ENCODE measurements around the gene FOXP1.

Gene FOXP1

GRCh38 chr3:71110385-71111222, 472.9 kb downstream of the FOXP1 start:
- DNase-seq, result no peak

DNA sequence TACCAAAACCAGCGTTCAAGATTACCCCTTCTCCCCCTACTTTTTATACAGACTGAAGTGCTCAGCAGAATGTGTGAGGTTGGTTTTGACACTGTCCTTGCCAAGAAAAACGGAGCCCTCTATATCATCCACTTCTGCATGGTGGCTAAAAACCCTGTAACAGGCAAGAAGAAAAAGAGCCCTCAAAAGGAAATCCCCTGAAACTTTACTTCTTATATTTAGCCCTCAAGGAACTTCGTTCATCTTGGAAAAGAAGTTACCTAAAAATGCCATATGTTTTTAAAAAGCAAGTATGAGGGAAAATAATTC, 473.6 kb downstream of the FOXP1 start:
- no peak for DNase-seq

GRCh38 chr3:71109241-71109976, 474.1 kb downstream of the FOXP1 start:
- no peak for DNase-seq

GRCh38 chr3:71107926-71108325, 475.6 kb downstream of the FOXP1 start:
- no peak for DNase-seq

GRCh38 chr3:71104976-71105375, 478.6 kb downstream of the FOXP1 start:
- no peak for DNase-seq

GRCh38 chr3:71104556-71104955, 479.0 kb downstream of the FOXP1 start:
- DNase-seq, result no peak

GRCh38 chr3:71104121-71104541, 479.4 kb downstream of the FOXP1 start:
- no peak for DNase-seq

- no peak for DNase-seq
Observed at GRCh38 chr3:71103430-71103921, 480.1 kb downstream of the FOXP1 start.

DNA sequence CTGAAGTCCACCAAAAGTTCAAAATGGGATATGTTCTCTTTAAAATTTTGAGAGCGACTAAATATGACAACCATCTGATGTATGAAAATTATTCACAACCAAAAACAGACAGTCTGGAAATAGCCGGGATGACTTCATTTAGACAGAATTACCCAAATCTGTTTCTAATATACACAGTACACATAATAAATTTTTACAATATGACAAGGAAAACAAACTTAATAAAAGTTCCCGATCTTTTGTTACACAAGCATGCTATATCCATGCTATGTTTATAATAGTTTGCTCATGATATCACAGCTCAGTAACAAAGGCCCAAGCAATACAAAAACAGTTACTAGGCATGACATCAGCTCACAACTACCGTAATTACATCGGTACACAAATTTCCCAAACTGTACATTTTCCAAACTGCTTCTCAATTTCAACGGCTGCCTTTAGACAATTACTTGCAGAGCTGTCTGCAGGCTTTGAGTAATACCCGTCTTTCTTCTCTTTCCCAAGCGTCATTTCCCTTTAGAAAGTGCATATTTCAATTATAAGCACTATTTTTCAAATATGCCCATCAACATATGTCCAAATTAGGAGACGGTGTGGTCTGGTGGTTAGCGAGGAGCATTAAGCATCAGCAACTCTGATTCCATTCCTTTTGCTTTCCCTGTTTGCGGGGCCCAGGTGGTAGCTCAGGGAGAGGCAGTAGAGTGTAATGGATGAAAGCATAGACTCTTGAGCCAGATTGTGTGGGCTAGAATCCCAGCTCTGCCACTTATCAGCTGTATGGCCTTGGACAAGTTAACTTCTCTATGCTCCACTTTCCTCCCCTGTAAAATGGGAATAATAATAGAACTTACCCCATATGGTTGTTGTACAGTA, 481.2 kb downstream of the FOXP1 start:
- DNase-seq, result no peak

DNA sequence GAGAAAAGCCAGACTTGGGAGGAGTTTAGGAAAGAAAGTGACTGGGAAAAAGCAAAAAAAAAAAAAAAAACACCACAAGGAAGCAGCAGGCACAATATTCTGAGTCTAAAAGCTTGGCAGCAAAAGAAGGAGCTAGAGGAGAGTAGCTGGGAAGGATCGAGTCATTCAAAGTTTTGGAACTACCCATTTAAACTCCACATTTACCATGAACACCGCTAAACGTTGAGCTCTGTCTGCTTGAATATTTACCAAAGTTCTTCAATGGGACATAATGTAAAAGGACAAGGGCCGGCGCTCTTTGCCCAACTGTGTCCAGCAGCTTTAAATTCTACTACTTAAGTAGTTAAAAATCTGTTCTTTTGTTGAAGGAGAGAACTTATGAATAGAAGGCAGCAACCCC, 481.9 kb downstream of the FOXP1 start:
- no peak for DNase-seq

GRCh38 chr3:71101014-71101413, 482.5 kb downstream of the FOXP1 start:
- DNase-seq, result no peak

DNA sequence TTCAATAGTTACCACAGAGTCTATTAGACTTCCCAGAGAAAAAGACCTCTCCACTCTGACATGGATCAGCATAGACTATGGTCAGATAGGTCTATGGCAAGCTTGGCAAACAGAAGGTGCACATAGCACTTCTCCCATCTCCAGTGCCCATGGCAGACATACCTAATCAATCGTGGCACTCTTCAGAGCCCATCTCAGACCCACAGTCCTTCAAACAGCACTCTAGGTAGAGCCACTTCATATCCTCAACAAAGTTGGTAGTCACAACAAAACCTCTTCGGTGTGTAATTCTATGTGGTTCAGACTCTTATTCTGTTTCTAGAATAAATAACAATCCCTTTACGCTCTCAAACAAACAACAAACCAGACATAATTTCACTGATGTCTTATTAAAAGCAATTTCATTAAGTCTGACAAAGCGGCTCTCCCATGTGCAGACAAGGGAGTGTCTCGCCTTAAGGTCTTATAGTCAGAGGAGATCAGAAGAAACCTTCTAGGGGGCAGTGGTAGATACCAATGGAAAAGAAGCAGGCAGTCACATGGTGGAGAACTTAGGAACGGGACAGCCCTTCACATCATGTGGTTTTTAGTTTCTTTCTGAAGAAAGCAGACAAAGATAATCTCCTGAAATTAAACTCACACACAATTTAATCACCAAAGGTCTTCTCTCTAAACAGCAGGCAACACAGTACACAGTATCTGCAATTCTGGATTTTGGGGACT, 483.4 kb downstream of the FOXP1 start:
- DNase-seq, result no peak

DNA sequence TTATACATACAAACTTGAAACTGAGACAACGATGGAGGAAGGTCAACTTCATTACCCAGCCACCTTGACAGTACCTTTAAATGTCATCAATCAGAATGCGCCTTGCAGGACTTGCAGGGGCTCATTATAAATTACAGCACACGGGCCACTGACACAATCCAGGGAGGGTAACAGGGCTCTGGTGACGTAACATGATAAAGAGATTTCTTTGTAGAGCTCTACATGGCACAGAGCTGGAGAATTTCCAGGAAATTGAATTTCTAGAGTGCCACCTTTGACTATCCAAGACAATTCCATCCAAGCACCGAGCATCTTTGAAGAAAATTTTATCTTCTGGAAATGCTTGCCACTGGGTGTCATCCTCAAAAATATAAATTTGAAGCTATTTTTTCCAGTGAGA, 486.0 kb downstream of the FOXP1 start:
- no peak for DNase-seq

- DNase-seq, result no peak
Observed at GRCh38 chr3:71095511-71096291, 487.8 kb downstream of the FOXP1 start.

- no peak for DNase-seq
Observed at GRCh38 chr3:71094658-71095209, 488.8 kb downstream of the FOXP1 start.

- DNase-seq, result no peak
Observed at GRCh38 chr3:71092665-71093064, 490.9 kb downstream of the FOXP1 start.

DNA sequence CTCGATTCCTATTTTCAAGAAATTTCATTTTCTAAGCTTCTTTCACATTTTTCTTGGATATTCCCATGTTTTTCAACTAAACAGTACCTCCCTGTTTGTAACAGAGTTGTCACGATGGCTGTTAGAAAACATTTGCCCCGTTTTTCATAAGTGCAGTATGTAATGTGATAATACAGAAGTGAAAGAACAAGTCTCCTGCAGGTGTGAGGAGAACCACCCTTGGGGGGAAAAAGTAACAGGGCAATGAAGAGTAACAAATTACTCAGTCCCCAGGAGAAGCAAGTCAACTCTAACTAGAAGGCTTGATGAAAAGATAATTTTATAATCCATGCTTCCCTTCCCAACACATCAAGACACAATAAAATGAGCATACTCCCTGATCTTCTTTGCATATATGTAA, 493.3 kb downstream of the FOXP1 start:
- DNase-seq, result no peak

GRCh38 chr3:71089271-71089847, 494.2 kb downstream of the FOXP1 start:
- no peak for DNase-seq

DNA sequence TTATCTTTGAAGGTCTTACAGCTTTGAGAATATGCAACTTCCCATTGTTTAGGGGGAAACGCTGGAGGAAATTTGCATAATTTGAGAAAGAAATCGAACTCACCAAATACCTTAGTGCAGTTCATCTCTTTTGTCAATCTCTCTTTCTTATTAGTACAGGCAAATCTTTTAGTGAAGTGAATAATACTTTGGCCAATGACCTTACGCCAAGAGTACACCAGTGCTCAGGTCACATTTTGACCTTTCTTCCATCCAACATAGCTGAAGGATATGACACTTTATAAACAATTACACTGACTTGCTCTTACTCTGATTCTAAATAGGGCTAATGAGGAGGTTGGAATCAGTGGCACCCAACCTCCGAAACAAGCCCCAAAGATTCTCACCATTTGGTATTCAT, 494.8 kb downstream of the FOXP1 start:
- no peak for DNase-seq

DNA sequence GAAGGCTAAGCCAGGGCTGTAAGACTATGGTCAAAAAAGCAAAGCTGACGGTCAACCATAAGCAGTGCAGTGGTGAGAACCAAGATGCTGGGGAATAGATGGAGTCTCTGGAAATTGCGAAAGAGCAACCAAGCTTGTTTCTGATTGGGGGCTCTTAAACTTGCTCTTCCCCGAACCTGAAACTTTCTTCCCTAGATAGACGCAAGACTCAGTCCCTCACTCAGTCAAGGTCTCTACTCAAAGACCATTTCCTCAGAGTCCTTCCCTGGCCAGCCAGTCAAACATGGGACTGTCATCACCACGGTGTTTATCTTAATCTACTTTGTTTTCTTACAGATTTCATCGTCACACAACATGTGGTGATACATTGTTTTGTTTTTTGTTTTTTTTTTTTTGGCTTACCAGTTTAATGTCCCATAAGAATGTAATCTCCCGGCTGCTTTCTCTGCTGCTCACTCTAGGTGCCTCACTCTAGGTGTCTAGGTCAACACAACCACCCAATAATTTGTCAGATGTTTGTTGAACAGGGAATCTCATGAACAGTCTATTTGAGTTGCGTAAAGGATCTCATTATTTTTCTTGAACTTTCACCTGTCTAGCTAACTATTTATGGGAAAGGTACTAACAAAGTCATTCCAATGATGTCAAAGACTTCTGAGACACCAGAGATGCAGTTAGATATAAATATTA, 495.4 kb downstream of the FOXP1 start:
- no peak for DNase-seq
